Keratinocyte (primary cell): ENCODE results near the gene AGER. TPM values are rescaled to one million over a fixed set of nuclear protein-coding genes. Genes with fewer than 3 reads are reported as not detected.

Experiments
- DNase-seq: peaks from one replicate; pipeline ENCODE4 v3.0.0-alpha.2; 2011; ENCODE audit warnings: low read depth, missing footprints, low spot score
- FAIRE-seq: peaks from 2 replicates; lab custom pipeline; 2011; peaks lifted over from hg19 to GRCh38; lab: Jason Lieb, UNC
- H2AFZ ChIP-seq: 2 replicates; pipeline ENCODE4 v1.6.0; 2012; ENCODE audit warnings: low read length, control low read depth, inconsistent platforms; ENCODE audit not compliant: control insufficient read depth
- H3K27ac ChIP-seq: 2 replicates; pipeline ENCODE4 v1.5.1; 2011; ENCODE audit warnings: low read length; ENCODE audit not compliant: control insufficient read depth, insufficient read depth
- H3K27me3 ChIP-seq: 3 replicates; pipeline ENCODE4 v1.6.0; 2011; ENCODE audit warnings: low read length; ENCODE audit not compliant: control insufficient read depth, insufficient read depth; ENCODE audit errors: extremely low read depth
- H3K36me3 ChIP-seq, 2 experiments: 2 replicates in 1 of 2; 3 replicates in 1 of 2; pipeline ENCODE4 v1.5.1; 2011; ENCODE audit warnings: low read length in 2 of 2, mild to moderate bottlenecking in 1 of 2; ENCODE audit not compliant: control insufficient read depth in 2 of 2, insufficient read depth in 2 of 2; ENCODE audit errors: extremely low read depth in 1 of 2
- H3K4me1 ChIP-seq: 3 replicates; pipeline ENCODE4 v1.5.1; 2011; ENCODE audit warnings: low read length; ENCODE audit not compliant: control insufficient read depth, insufficient read depth; ENCODE audit errors: extremely low read depth
- H3K4me2 ChIP-seq: 3 replicates; pipeline ENCODE4 v1.6.0; 2011; ENCODE audit warnings: low read depth, low read length; ENCODE audit not compliant: control insufficient read depth, insufficient read depth; ENCODE audit errors: extremely low read depth
- H3K4me3 ChIP-seq, 3 experiments: fragments of 200-600 bp in 1 of 3; sonication (generic) in 1 of 3; 2 replicates in 2 of 3; 3 replicates in 1 of 3; pipeline ENCODE4 v1.5.1; 2011 to 2016; ENCODE audit warnings: low read length in 3 of 3, mild to moderate bottlenecking in 3 of 3, control low read depth in 2 of 3, inconsistent platforms in 1 of 3, low read depth in 1 of 3, mixed read lengths in 1 of 3, mixed run types in 1 of 3, moderate library complexity in 1 of 3; ENCODE audit not compliant: control insufficient read depth in 2 of 3, insufficient read depth in 2 of 3; ENCODE audit errors: extremely low read depth in 1 of 3
- H3K79me2 ChIP-seq: 2 replicates; pipeline ENCODE4 v1.6.0; 2012; ENCODE audit warnings: low read length; ENCODE audit not compliant: control insufficient read depth, insufficient read depth
- H3K9ac ChIP-seq: 3 replicates; pipeline ENCODE4 v1.6.0; 2011; ENCODE audit warnings: low read length; ENCODE audit not compliant: control insufficient read depth, insufficient read depth; ENCODE audit errors: extremely low read depth
- H3K9me1 ChIP-seq: 3 replicates; pipeline ENCODE4 v1.6.0; 2011; ENCODE audit warnings: low read length; ENCODE audit not compliant: control insufficient read depth, insufficient read depth; ENCODE audit errors: extremely low read depth
- H3K9me3 ChIP-seq: 2 replicates; pipeline ENCODE4 v1.5.1; 2012; ENCODE audit warnings: low read depth, low read length; ENCODE audit not compliant: control insufficient read depth
- H4K20me1 ChIP-seq: 3 replicates; pipeline ENCODE4 v1.6.0; 2011; ENCODE audit warnings: low read length; ENCODE audit not compliant: control insufficient read depth, insufficient read depth; ENCODE audit errors: extremely low read depth
- CTCF ChIP-seq, 3 experiments: IDR thresholded peaks in 1 of 3; conservative IDR thresholded peaks in 1 of 3; optimal IDR thresholded peaks in 1 of 3; 2 replicates in 2 of 3; 3 replicates in 1 of 3; pipeline versions ENCODE3 to v1.5.1; 2011; ENCODE audit warnings: low read length in 3 of 3, mild to moderate bottlenecking in 3 of 3, moderate library complexity in 2 of 3, control low read depth in 1 of 3, inconsistent platforms in 1 of 3; ENCODE audit not compliant: insufficient read depth in 2 of 3; ENCODE audit errors: extremely low read depth in 1 of 3
- EZH2 ChIP-seq: IDR thresholded peaks from one replicate; pipeline ENCODE4 v1.6.1; 2012; ENCODE audit warnings: inconsistent platforms, mild to moderate bottlenecking, low read length, moderate library complexity
- dilution Hi-C: fragments of 300-500 bp; cut with MboI; formaldehyde crosslinking; loops from one replicate; pipeline ENCODE4 v1.7.0; 2020; ENCODE audit warnings: low sequenced_read_pairs; ENCODE audit not compliant: extremely low pct_ligation_motif_present
- polyA plus RNA-seq, 5 experiments: library from polyadenylated mRNA; depleted of rRNA in 3 of 5; stranded (reverse) in 3 of 5; stranded (forward) in 1 of 5; unstranded in 1 of 5; fragments of >200 nt; gene quantifications; 1 replicate in 1 of 5; 2 replicates in 3 of 5; 3 replicates in 1 of 5; pipeline versions ENCODE4 v1.2.1 to v1.2.3, GENCODE V29; 2011 to 2012; ENCODE audit warnings: missing spikeins in 2 of 5, low read depth in 1 of 5, low replicate concordance in 1 of 5

AGER gene
- polyA plus RNA-seq, 1 donor (not counting 4 experiments of a cell fraction or from before 2014, with no cell fraction given) = 2.4 TPM

DNA sequence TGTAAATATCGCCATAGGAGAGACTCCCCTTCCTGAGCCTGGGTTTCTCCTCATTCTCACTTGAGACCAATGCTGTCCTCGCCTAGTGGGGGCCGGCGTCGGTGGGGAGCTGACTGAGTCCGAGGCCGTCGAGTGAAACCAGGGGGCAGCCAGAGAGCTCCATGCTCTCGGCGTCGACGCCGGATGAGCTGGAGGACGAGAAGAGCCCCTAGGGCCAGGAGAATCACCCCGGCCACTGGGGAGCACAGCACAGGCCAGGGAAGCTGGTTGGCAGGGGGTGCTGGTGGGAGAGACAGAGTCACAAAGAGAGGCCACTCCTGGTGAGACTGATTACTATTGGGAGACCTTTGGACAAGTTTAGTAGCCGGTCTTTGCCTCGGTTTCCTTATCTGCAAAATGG lies 14.8 kb upstream of the AGER start:
- H3K36me3 ChIP-seq = no peaks in the 10 kb centered on the region
- H3K4me3 ChIP-seq = no peak overlapping the region
- no peaks in the 10 kb centered on the region for H4K20me1 ChIP-seq
- no peak overlapping the region for H3K4me2 ChIP-seq
- dilution Hi-C loops = no loop called here
- DNase-seq (no peak), FAIRE-seq (no peak)
- no peak overlapping the region for H2AFZ ChIP-seq
- no peaks in the 10 kb centered on the region for H3K27me3 ChIP-seq
- no peaks in the 10 kb centered on the region for H3K9me3 ChIP-seq
- no peak overlapping the region for H3K9ac ChIP-seq
- no peak overlapping the region for H3K27ac ChIP-seq
- H3K79me2 ChIP-seq = no peaks in the 10 kb centered on the region
- TF ChIP-seq CTCF (optimal IDR thresholded peaks at IDR 0.05 in 1 of 3, IDR thresholded peaks at IDR 0.05 in 1 of 3, conservative IDR thresholded peaks at IDR 0.05 in 1 of 3; ENCODE audit: extremely low read depth in 1 of 3, insufficient read depth in 2 of 3, low read length in 3 of 3) (no peak), EZH2 (no peak)
- H3K4me1 ChIP-seq = peaks cover 14% of the 10 kb centered on the region
- no peaks in the 10 kb centered on the region for H3K9me1 ChIP-seq

DNA sequence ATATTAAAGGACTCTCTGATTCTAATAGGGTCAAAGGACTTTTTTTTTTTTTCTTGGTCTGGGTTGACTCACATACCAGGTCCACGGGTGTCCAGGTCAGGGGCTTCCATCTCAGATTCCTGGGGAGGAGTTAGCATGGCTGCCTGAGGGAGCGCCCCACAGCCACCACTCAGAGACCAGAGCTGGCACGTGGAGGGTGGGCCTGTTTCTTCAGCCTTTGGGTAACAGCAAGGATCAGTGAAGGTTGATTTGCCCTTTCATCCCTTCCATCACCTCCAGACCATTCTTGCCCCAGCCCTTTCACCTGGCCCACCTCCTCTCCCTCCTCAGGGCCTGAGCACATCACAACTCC lies 14.3 kb upstream of the AGER start:
- Histone ChIP-seq H2AFZ (no peak overlapping the region), H3K9ac (no peak overlapping the region), H3K4me2 (no peak overlapping the region), H3K27me3 (no peaks in the 10 kb centered on the region), H3K4me3 (no peak overlapping the region), H3K4me1 (peaks cover 14% of the 10 kb centered on the region), H4K20me1 (no peaks in the 10 kb centered on the region), H3K9me3 (no peaks in the 10 kb centered on the region), H3K79me2 (no peaks in the 10 kb centered on the region), H3K36me3 (no peaks in the 10 kb centered on the region), H3K9me1 (no peaks in the 10 kb centered on the region), H3K27ac (no peak overlapping the region)
- no peak for TF ChIP-seq CTCF (optimal IDR thresholded peaks at IDR 0.05 in 1 of 3, IDR thresholded peaks at IDR 0.05 in 1 of 3, conservative IDR thresholded peaks at IDR 0.05 in 1 of 3; ENCODE audit: extremely low read depth in 1 of 3, insufficient read depth in 2 of 3, low read length in 3 of 3)
- TF ChIP-seq EZH2 = no peak
- dilution Hi-C loops = no loop called here
- no peak for DNase-seq
- FAIRE-seq = no peak
